SH-SY5Y (cell line): ENCODE results near the gene CHN2.

Source experiments
- GATA2 ChIP-seq: IDR thresholded peaks from 2 replicates; pipeline ENCODE4 v1.6.1; 2011; ENCODE audit warnings: mild to moderate bottlenecking, low read depth, low read length
- GATA3 ChIP-seq: IDR thresholded peaks from 2 replicates; pipeline ENCODE4 v1.6.1; 2011; ENCODE audit warnings: low read depth, mild to moderate bottlenecking, low read length, moderate library complexity

DNA sequence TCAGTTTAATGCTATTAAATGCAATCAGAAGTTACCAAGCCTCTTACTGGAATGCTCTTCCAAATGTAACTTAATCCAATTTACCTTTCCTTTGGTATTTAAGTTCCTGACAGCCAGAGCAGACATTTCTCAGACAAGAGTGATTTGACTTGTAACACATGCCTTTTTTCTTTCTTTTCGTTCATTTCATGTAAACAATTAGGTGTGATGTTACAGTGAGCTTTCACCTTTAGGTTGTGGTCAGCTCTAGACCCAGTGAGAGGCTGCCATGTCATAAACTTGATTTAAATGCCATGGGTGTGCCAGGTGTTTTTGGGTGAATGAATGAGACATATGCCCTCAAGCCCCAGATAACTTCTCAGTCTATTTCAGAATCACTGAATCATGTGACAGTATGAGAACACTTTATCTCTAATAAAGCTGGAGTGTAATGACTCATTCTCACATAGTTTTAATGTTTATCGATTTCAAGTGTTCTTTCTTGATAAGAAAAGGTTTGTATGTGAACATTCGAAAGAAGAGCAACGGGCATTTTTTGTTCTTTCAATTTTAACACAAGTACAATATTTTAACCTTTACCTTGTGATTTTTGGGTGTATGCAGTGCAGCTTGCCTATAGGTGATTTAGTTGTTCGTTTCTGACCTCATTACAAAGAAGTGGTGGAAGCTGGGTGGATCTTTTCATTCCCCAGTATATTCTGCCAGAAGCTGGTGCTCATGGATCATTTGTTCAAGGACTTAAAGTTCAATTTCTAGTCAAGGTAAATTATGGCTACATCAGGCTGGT, 61.5 kb downstream of the CHN2 start:
- no peak for TF ChIP-seq GATA2
- TF ChIP-seq GATA3: no peak
